ENCODE measurements around the gene S1PR2. TPM values are rescaled to one million over a fixed set of nuclear protein-coding genes. Genes with fewer than 3 reads are reported as not detected.

The S1PR2 gene
- total and polyA plus RNA-seq, 7 experiments from 2014 or later: 0.64 to 6.8 (median 4.1) TPM

- no peak for DNase-seq
- ATAC-seq: no peak
- H3K27me3 Mint-ChIP-seq: no peaks in the 10 kb centered on the region
- H3K27ac ChIP-seq (ENCODE audit: low read depth, low read length): no peak overlapping the region
- no peak overlapping the region for H3K27ac Mint-ChIP-seq
- H3K36me3 Mint-ChIP-seq: peaks cover 0 to under 1% (median 0%) of the 10 kb centered on the region in 5 donors
- POLR2A ChIA-PET: no interaction called here
- H3K36me3 ChIP-seq (ENCODE audit: control insufficient read depth in 2 of 3, insufficient read depth in 3 of 3, low read length in 3 of 3): no peaks in the 10 kb centered on the region
- H3K4me3 Mint-ChIP-seq: no peak overlapping the region
- intact Hi-C loops (cut with micrococcal nuclease): no loop called here
- H3K4me3 ChIP-seq (ENCODE audit: low read length): no peak overlapping the region
- H3K9me3 ChIP-seq (ENCODE audit: control insufficient read depth in 2 of 3, low read length in 3 of 3): no peaks in the 10 kb centered on the region
- CTCF ChIA-PET: interaction anchor here (0.6 to 6.4 kb wide), 6 partner anchors 24 to 137 kb away, joined by 3 to 146 read pairs (median 4); partner anchors contain the start of gene CDC37
- no peaks in the 10 kb centered on the region for H3K9me3 Mint-ChIP-seq
- peaks cover 3 to 23% (median 9%) of the 10 kb centered on the region in 7 donors for H3K4me1 Mint-ChIP-seq
- peaks cover 7 to 8% of the 10 kb centered on the region in 2 donors for H3K4me1 ChIP-seq (ENCODE audit: control insufficient read depth in 2 of 2, insufficient read depth in 2 of 2, low read length in 2 of 2)
- H3K27me3 ChIP-seq (ENCODE audit: control insufficient read depth in 2 of 2, insufficient read depth in 2 of 2, low read length in 2 of 2): no peaks in the 10 kb centered on the region
Observed at GRCh38 chr19:10266706-10267105, 35.6 kb upstream of the S1PR2 start.

GRCh38 chr19:10262771-10263170, 31.6 kb upstream of the S1PR2 start:
- H3K4me1 Mint-ChIP-seq: peaks cover 0 to 25% (median 0%) of the 10 kb centered on the region in 7 donors
- Histone ChIP-seq H3K4me3 (ENCODE audit: low read length) (no peak overlapping the region), H3K36me3 (ENCODE audit: control insufficient read depth in 2 of 3, insufficient read depth in 3 of 3, low read length in 3 of 3) (peaks cover 0 to 20% (median 6%) of the 10 kb centered on the region in 3 experiments), H3K27ac (ENCODE audit: low read depth, low read length) (no peak overlapping the region), H3K9me3 (ENCODE audit: control insufficient read depth in 2 of 3, low read length in 3 of 3) (no peaks in the 10 kb centered on the region), H3K27me3 (ENCODE audit: control insufficient read depth in 2 of 2, insufficient read depth in 2 of 2, low read length in 2 of 2) (no peaks in the 10 kb centered on the region), H3K4me1 (ENCODE audit: control insufficient read depth in 2 of 2, insufficient read depth in 2 of 2, low read length in 2 of 2) (no peaks in the 10 kb centered on the region)
- H3K36me3 Mint-ChIP-seq: peaks cover 0 to 13% (median 0%) of the 10 kb centered on the region in 5 donors
- CTCF ChIA-PET: interaction anchor here (0.7 to 1.1 kb wide), 3 partner anchors 126 to 322 kb away, joined by 3 to 8 read pairs (median 3); no protein-coding TSS in a partner anchor
- H3K27me3 Mint-ChIP-seq: no peaks in the 10 kb centered on the region
- intact Hi-C loops (cut with micrococcal nuclease): no loop called here
- no peak overlapping the region for H3K27ac Mint-ChIP-seq
- ATAC-seq (no peak), DNase-seq (no peak)
- POLR2A ChIA-PET: no interaction called here
- no peak overlapping the region for H3K4me3 Mint-ChIP-seq
- no peaks in the 10 kb centered on the region for H3K9me3 Mint-ChIP-seq

GRCh38 chr19:10260141-10260584, 29.0 kb upstream of the S1PR2 start:
- DNase-seq: peak in 1 of 9 donors; percentile 77
- POLR2A ChIA-PET: interaction anchor here (0.6 to 0.8 kb wide), 3 partner anchors 19 to 128 kb away, joined by 3 read pairs; no protein-coding TSS in a partner anchor
- Histone ChIP-seq H3K4me1 (ENCODE audit: control insufficient read depth in 2 of 2, insufficient read depth in 2 of 2, low read length in 2 of 2) (no peaks in the 10 kb centered on the region), H3K4me3 (ENCODE audit: low read length) (no peak overlapping the region), H3K36me3 (ENCODE audit: control insufficient read depth in 2 of 3, insufficient read depth in 3 of 3, low read length in 3 of 3) (peaks cover 0 to 42% (median 6%) of the 10 kb centered on the region in 3 experiments), H3K27ac (ENCODE audit: low read depth, low read length) (no peak overlapping the region), H3K9me3 (ENCODE audit: control insufficient read depth in 2 of 3, low read length in 3 of 3) (no peaks in the 10 kb centered on the region), H3K27me3 (ENCODE audit: control insufficient read depth in 2 of 2, insufficient read depth in 2 of 2, low read length in 2 of 2) (no peaks in the 10 kb centered on the region)
- H3K9me3 Mint-ChIP-seq: no peaks in the 10 kb centered on the region
- peak overlapping the region in 1 of 9 donors; percentile 87 for H3K27ac Mint-ChIP-seq
- peak overlapping the region in 1 of 10 donors; percentile 68 for H3K4me3 Mint-ChIP-seq
- H3K4me1 Mint-ChIP-seq: peaks cover 0 to 27% (median 4%) of the 10 kb centered on the region in 7 donors
- CTCF ChIA-PET: interaction anchor here (0.7 to 4.6 kb wide), 5 partner anchors 10 to 131 kb away, joined by 3 to 40 read pairs (median 13); partner anchors contain the start of gene ICAM1
- intact Hi-C loops (cut with micrococcal nuclease): no loop called here
- peaks cover 13 to 27% (median 16%) of the 10 kb centered on the region in 5 donors for H3K36me3 Mint-ChIP-seq
- ATAC-seq: no peak
- H3K27me3 Mint-ChIP-seq: no peaks in the 10 kb centered on the region

- Mint-ChIP-seq H3K9me3 (no peaks in the 10 kb centered on the region), H3K36me3 (peaks cover 14 to 31% (median 17%) of the 10 kb centered on the region in 5 donors), H3K4me3 (peak overlapping the region in 1 of 10 donors; percentile 49), H3K27ac (peak overlapping the region in 1 of 9 donors; percentile 87), H3K27me3 (no peaks in the 10 kb centered on the region), H3K4me1 (peaks cover 0 to 29% (median 4%) of the 10 kb centered on the region in 7 donors)
- ChIA-PET CTCF (interaction anchor here (0.5 to 4.6 kb wide), 14 partner anchors 9 to 156 kb away, joined by 3 to 40 read pairs (median 5); partner anchors contain the start of gene ICAM1), POLR2A (interaction anchor here (0.6 to 1.1 kb wide), 5 partner anchors 28 to 163 kb away, joined by 3 to 5 read pairs (median 3); partner anchors contain the start of gene PDE4A)
- DNase-seq (peak; percentile 61 to 88 (median 82)), ATAC-seq (peak; percentile 95)
- Histone ChIP-seq H3K4me1 (ENCODE audit: control insufficient read depth in 2 of 2, insufficient read depth in 2 of 2, low read length in 2 of 2) (no peaks in the 10 kb centered on the region), H3K27ac (ENCODE audit: low read depth, low read length) (no peak overlapping the region), H3K27me3 (ENCODE audit: control insufficient read depth in 2 of 2, insufficient read depth in 2 of 2, low read length in 2 of 2) (no peaks in the 10 kb centered on the region), H3K36me3 (ENCODE audit: control insufficient read depth in 2 of 3, insufficient read depth in 3 of 3, low read length in 3 of 3) (peaks cover 0 to 51% (median 6%) of the 10 kb centered on the region in 3 experiments), H3K4me3 (ENCODE audit: low read length) (no peak overlapping the region), H3K9me3 (ENCODE audit: control insufficient read depth in 2 of 3, low read length in 3 of 3) (no peaks in the 10 kb centered on the region)
- intact Hi-C loops (cut with micrococcal nuclease): loop anchor here (1.0 to 10.0 kb wide), 3 partner anchors 10 to 445 kb away; partner anchors contain the start of gene FBXL12 (in 1 of the 2)
Observed at GRCh38 chr19:10259162-10259905, 28.2 kb upstream of the S1PR2 start.

GRCh38 chr19:10258080-10258710, 27.1 kb upstream of the S1PR2 start:
- Histone ChIP-seq H3K27ac (ENCODE audit: low read depth, low read length) (no peak overlapping the region), H3K27me3 (ENCODE audit: control insufficient read depth in 2 of 2, insufficient read depth in 2 of 2, low read length in 2 of 2) (no peaks in the 10 kb centered on the region), H3K36me3 (ENCODE audit: control insufficient read depth in 2 of 3, insufficient read depth in 3 of 3, low read length in 3 of 3) (peaks cover 0 to 51% (median 6%) of the 10 kb centered on the region in 3 experiments), H3K9me3 (ENCODE audit: control insufficient read depth in 2 of 3, low read length in 3 of 3) (no peaks in the 10 kb centered on the region), H3K4me1 (ENCODE audit: control insufficient read depth in 2 of 2, insufficient read depth in 2 of 2, low read length in 2 of 2) (no peaks in the 10 kb centered on the region), H3K4me3 (ENCODE audit: low read length) (no peak overlapping the region)
- ATAC-seq: no peak
- intact Hi-C loops (cut with micrococcal nuclease): loop anchor here in 1 of 2 donors (10.0 kb wide), 1 partner anchor 443 kb away; the partner anchor contains the start of gene FBXL12
- Mint-ChIP-seq H3K9me3 (peaks cover 0 to 2% (median 0%) of the 10 kb centered on the region in 11 donors), H3K27me3 (no peaks in the 10 kb centered on the region), H3K4me3 (no peak overlapping the region), H3K36me3 (peaks cover 14 to 37% (median 20%) of the 10 kb centered on the region in 5 donors), H3K27ac (no peak overlapping the region), H3K4me1 (peaks cover 6 to 38% (median 11%) of the 10 kb centered on the region in 7 donors)
- ChIA-PET POLR2A (interaction anchor here (0.6 to 1.1 kb wide), 2 partner anchors 131 to 133 kb away, joined by 4 to 5 read pairs; no protein-coding TSS in a partner anchor), CTCF (interaction anchor here (0.6 to 4.6 kb wide), 11 partner anchors 8 to 154 kb away, joined by 3 to 40 read pairs (median 5); partner anchors contain the start of gene ICAM1)
- DNase-seq: no peak

All from naive thymus-derived CD4-positive, alpha-beta T cell (primary cell).